SK-N-SH (cell line): Measurements from ENCODE around the gene ADAMTSL1. TPM values are rescaled to one million over a fixed set of nuclear protein-coding genes. Genes with fewer than 3 reads are reported as not detected.

ENCODE experiments used
- CTCF ChIA-PET: fragments of 300-600, 350-600 bp; formaldehyde crosslinking; extraction: SDS; loops from one replicate; lab custom pipeline; 2021; lab: Yijun Ruan, JAX
- POLR2A ChIA-PET: fragments of 350-600 bp; sonication (Branson Sonifier 250); formaldehyde crosslinking; extraction: SDS; loops from one replicate; lab custom pipeline; 2020; ENCODE audit warnings: antibody characterized with exemption, inconsistent platforms; lab: Yijun Ruan, JAX
- DNase-seq: peaks from one replicate; pipeline ENCODE4 v3.0.0; 2012
- H2AFZ ChIP-seq: fragments of 200-600 bp; sonication (generic); 2 replicates; pipeline ENCODE4 v1.8.1; 2016; ENCODE audit warnings: antibody characterized with exemption, mild to moderate bottlenecking, low read depth
- H3F3A ChIP-seq: fragments of 200-600 bp; sonication (generic); replicated peaks from 2 replicates; pipeline ENCODE3; 2016; ENCODE audit warnings: antibody characterized with exemption, mild to moderate bottlenecking; ENCODE audit not compliant: insufficient read depth
- H3K27ac ChIP-seq, 2 experiments: fragments of 200-500 bp in 1 of 2; fragments of 200-600 bp in 1 of 2; sonication (Bioruptor generic) in 1 of 2; sonication (generic), shearing (Covaris generic) in 1 of 2; 2 replicates each; pipeline versions ENCODE4 v1.5.1 to v1.6.1; 2014 to 2016; ENCODE audit warnings: low read depth in 2 of 2, inconsistent platforms in 1 of 2, low read length in 1 of 2, mild to moderate bottlenecking in 1 of 2, mixed read lengths in 1 of 2
- H3K27me3 ChIP-seq: fragments of 200-600 bp; sonication (generic), shearing (Covaris generic); 2 replicates; pipeline ENCODE4 v1.6.1; 2016; ENCODE audit warnings: mixed run types; ENCODE audit not compliant: insufficient read depth
- H3K36me3 ChIP-seq, 2 experiments: fragments of 200-500 bp in 1 of 2; fragments of 200-600 bp in 1 of 2; sonication (Bioruptor generic) in 1 of 2; sonication (generic) in 1 of 2; replicated peaks in 1 of 2; 2 replicates each; pipeline versions ENCODE3 to v1.5.1; 2014 to 2016; ENCODE audit warnings: low read length in 1 of 2, mild to moderate bottlenecking in 1 of 2; ENCODE audit not compliant: insufficient read depth in 2 of 2, control insufficient read depth in 1 of 2
- H3K4me1 ChIP-seq, 2 experiments: fragments of 200-500 bp in 1 of 2; fragments of 200-600 bp in 1 of 2; sonication (Bioruptor generic) in 1 of 2; sonication (generic), shearing (Covaris generic) in 1 of 2; 2 replicates each; pipeline versions ENCODE4 v1.5.1 to v1.6.1; 2014 to 2016; ENCODE audit warnings: low read depth in 1 of 2, low read length in 1 of 2, mixed run types in 1 of 2; ENCODE audit not compliant: insufficient read depth in 2 of 2, control insufficient read depth in 1 of 2
- H3K4me2 ChIP-seq: fragments of 200-600 bp; sonication (generic), shearing (Covaris generic); 2 replicates; pipeline ENCODE4 v1.6.1; 2017; ENCODE audit warnings: mixed run types
- H3K4me3 ChIP-seq, 2 experiments: fragments of 200-500 bp in 1 of 2; fragments of 200-600 bp in 1 of 2; sonication (Bioruptor generic) in 1 of 2; sonication (generic), shearing (Covaris generic) in 1 of 2; 2 replicates each; pipeline versions ENCODE4 v1.5.1 to v1.8.1; 2014 to 2016; ENCODE audit warnings: low read depth in 2 of 2, inconsistent platforms in 1 of 2, low read length in 1 of 2, mild to moderate bottlenecking in 1 of 2, mixed read lengths in 1 of 2, moderate library complexity in 1 of 2
- H3K79me2 ChIP-seq: fragments of 200-600 bp; sonication (generic); 2 replicates; pipeline ENCODE4 v1.8.1; 2017; ENCODE audit warnings: mild to moderate bottlenecking; ENCODE audit not compliant: insufficient read depth
- H3K9ac ChIP-seq: fragments of 200-600 bp; sonication (generic); 2 replicates; pipeline ENCODE4 v1.6.1; 2017; ENCODE audit warnings: mixed run types
- H3K9me2 ChIP-seq: fragments of 200-600 bp; sonication (generic); 2 replicates; pipeline ENCODE4 v1.6.1; 2017; ENCODE audit warnings: mixed run types
- H3K9me3 ChIP-seq: fragments of 200-600 bp; sonication (generic); 2 replicates; pipeline ENCODE4 v1.6.1; 2017; ENCODE audit warnings: mixed run types, mild to moderate bottlenecking, moderate library complexity
- H4K20me1 ChIP-seq: fragments of 200-600 bp; sonication (generic); 2 replicates; pipeline ENCODE4 v1.6.1; 2017; ENCODE audit warnings: mild to moderate bottlenecking, mixed run types; ENCODE audit not compliant: insufficient read depth
- CHD2 ChIP-seq: fragments of 150-350 bp; IDR thresholded peaks from 2 replicates; pipeline ENCODE4 v1.6.1; 2018; ENCODE audit warnings: low read length; ENCODE audit not compliant: partially characterized antibody
- EP300 ChIP-seq, 2 experiments: IDR thresholded peaks; 2 replicates each; pipeline versions ENCODE4 v1.4.0 to v1.6.1; 2012; ENCODE audit warnings: borderline replicate concordance in 1 of 2, low read depth in 1 of 2, low read length in 1 of 2
- FOSL2 ChIP-seq: IDR thresholded peaks from 2 replicates; pipeline ENCODE4 v1.4.0; 2012; ENCODE audit warnings: low read depth, mild to moderate bottlenecking, moderate library complexity, borderline replicate concordance
- FOXJ3 ChIP-seq: sonication (generic); formaldehyde crosslinking; IDR thresholded peaks from 2 replicates; pipeline ENCODE4 v1.5.1; 2020; ENCODE audit warnings: mild to moderate bottlenecking, missing genetic modification reagents
- GABPA ChIP-seq: IDR thresholded peaks from 2 replicates; pipeline ENCODE4 v1.4.0; 2012; ENCODE audit warnings: low read depth, mild to moderate bottlenecking
- GATA2 ChIP-seq: sonication (generic); formaldehyde crosslinking; IDR thresholded peaks from 2 replicates; pipeline ENCODE4 v1.5.0; 2020; ENCODE audit warnings: mild to moderate bottlenecking, missing genetic modification reagents
- JUND ChIP-seq: IDR thresholded peaks from 2 replicates; pipeline ENCODE4 v1.4.0; 2012
- MAX ChIP-seq: IDR thresholded peaks from 2 replicates; pipeline ENCODE4 v1.4.0; 2012; ENCODE audit warnings: low read depth
- MEF2A ChIP-seq: IDR thresholded peaks from 2 replicates; pipeline ENCODE4 v1.4.0; 2012; ENCODE audit warnings: low read depth, borderline replicate concordance
- NRF1 ChIP-seq: IDR thresholded peaks from 2 replicates; pipeline ENCODE4 v1.6.1; 2012; ENCODE audit warnings: low read depth, mild to moderate bottlenecking, low read length
- RCOR1 ChIP-seq: fragments of 150-350 bp; IDR thresholded peaks from 2 replicates; pipeline ENCODE4 v1.6.1; 2017; ENCODE audit warnings: antibody characterized with exemption, low read length
- REST ChIP-seq: IDR thresholded peaks from 2 replicates; pipeline ENCODE4 v1.6.1; 2012; ENCODE audit warnings: mild to moderate bottlenecking, low read depth, low read length, moderate library complexity
- SIN3A ChIP-seq: IDR thresholded peaks from 2 replicates; pipeline ENCODE4 v1.6.1; 2012; ENCODE audit warnings: low read depth, mild to moderate bottlenecking, low read length, moderate library complexity, borderline replicate concordance
- SMC3 ChIP-seq: IDR thresholded peaks from 2 replicates; pipeline ENCODE4 v1.6.1; 2012; ENCODE audit warnings: low read depth, low read length, improper control_type of control experiment
- WGBS: methylation state at CpG from one replicate; pipeline ENCODE4 v1.1.6; 2017; ENCODE audit warnings: low lambda C conversion rate; 5-methylcytosine and 5-hydroxymethylcytosine counted together
- polyA plus RNA-seq, 3 experiments: library from polyadenylated mRNA; depleted of rRNA; stranded (reverse); fragments of >200 nt; gene quantifications; 2 replicates each; pipeline ENCODE4 v1.2.3, GENCODE V29; 2012
- TF ChIP-seq, protein P1 (sequence below): fragments of 200-600 bp; sonication (generic); IDR thresholded peaks from 2 replicates; pipeline ENCODE4 v1.6.1; 2017; ENCODE audit warnings: antibody characterized with exemption, mild to moderate bottlenecking, moderate library complexity
- TF ChIP-seq, protein P2 (sequence below): fragments of 150-350 bp; IDR thresholded peaks from 2 replicates; pipeline ENCODE4 v1.6.1; 2016; ENCODE audit warnings: mild to moderate bottlenecking, low read depth, low read length

The ADAMTSL1 gene
- polyA plus RNA-seq, 1 of the 3 experiments (the other 2 are of a cell fraction), result 114 TPM

GRCh38 chr9:18741945-18742344 lies 268.0 kb downstream of the ADAMTSL1 start:
- H3K79me2 ChIP-seq, result no peaks in the 10 kb centered on the region
- H3K36me3 ChIP-seq, result peaks cover 0 to 40% of the 10 kb centered on the region in 2 experiments
- no peaks in the 10 kb centered on the region for H3K9me2 ChIP-seq
- CTCF ChIA-PET, result no interaction called here
- H3K4me3 ChIP-seq, result no peak overlapping the region
- no peaks in the 10 kb centered on the region for H3K9me3 ChIP-seq
- 95% methylated on average over 1 of the region's 1 CpG for WGBS
- H4K20me1 ChIP-seq, result no peaks in the 10 kb centered on the region
- H3K4me1 ChIP-seq, result no peaks in the 10 kb centered on the region
- no peaks in the 10 kb centered on the region for H3F3A ChIP-seq
- no peak overlapping the region for H3K4me2 ChIP-seq
- H3K9ac ChIP-seq, result no peak overlapping the region
- no peaks in the 10 kb centered on the region for H3K27me3 ChIP-seq
- no peak overlapping the region for H3K27ac ChIP-seq
- POLR2A ChIA-PET, result no interaction called here
- no peak overlapping the region for H2AFZ ChIP-seq
- no peak for DNase-seq
- TF ChIP-seq GABPA (no peak), SMC3 (no peak), SIN3A (no peak)

DNA sequence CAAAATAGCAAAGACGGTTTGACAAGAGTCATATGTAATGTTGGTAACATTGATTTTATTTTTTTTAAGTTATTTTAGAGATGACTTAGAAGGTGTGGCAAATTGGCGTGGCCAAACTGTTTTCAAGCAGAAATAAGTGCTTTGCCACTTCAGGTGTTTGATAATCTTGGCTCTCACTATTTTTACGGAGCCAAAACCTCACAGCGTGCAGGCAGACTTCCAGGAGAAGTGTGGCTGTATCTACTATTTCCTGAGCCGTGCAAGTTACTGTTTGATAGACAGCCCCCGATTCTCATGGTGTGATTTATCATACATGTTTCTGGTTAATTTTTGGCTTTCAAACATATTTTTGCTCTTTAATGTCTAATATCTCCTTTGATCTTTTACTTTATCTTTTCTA lies 269.5 kb downstream of the ADAMTSL1 start:
- TF ChIP-seq, protein P1, sequence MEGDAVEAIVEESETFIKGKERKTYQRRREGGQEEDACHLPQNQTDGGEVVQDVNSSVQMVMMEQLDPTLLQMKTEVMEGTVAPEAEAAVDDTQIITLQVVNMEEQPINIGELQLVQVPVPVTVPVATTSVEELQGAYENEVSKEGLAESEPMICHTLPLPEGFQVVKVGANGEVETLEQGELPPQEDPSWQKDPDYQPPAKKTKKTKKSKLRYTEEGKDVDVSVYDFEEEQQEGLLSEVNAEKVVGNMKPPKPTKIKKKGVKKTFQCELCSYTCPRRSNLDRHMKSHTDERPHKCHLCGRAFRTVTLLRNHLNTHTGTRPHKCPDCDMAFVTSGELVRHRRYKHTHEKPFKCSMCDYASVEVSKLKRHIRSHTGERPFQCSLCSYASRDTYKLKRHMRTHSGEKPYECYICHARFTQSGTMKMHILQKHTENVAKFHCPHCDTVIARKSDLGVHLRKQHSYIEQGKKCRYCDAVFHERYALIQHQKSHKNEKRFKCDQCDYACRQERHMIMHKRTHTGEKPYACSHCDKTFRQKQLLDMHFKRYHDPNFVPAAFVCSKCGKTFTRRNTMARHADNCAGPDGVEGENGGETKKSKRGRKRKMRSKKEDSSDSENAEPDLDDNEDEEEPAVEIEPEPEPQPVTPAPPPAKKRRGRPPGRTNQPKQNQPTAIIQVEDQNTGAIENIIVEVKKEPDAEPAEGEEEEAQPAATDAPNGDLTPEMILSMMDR, result no peak
- TF ChIP-seq FOSL2, result no peak
- no peak for TF ChIP-seq GATA2 (CRISPR knock-in tag)
- no peak for TF ChIP-seq JUND
- no peak for TF ChIP-seq SIN3A
- no peak for TF ChIP-seq EP300 (IDR thresholded peaks at IDR 0.05; ENCODE audit: borderline replicate concordance in 1 of 2, low read depth in 1 of 2, low read length in 1 of 2)
- no peak for TF ChIP-seq MAX
- no peak for TF ChIP-seq FOXJ3
- Histone ChIP-seq H3K9ac (no peak overlapping the region), H3K27me3 (no peaks in the 10 kb centered on the region), H3K9me2 (no peaks in the 10 kb centered on the region), H3F3A (no peaks in the 10 kb centered on the region), H3K9me3 (no peaks in the 10 kb centered on the region), H3K4me3 (no peak overlapping the region), H3K36me3 (peaks cover 0 to 31% of the 10 kb centered on the region in 2 experiments), H3K4me1 (no peaks in the 10 kb centered on the region; a peak in 1 of 4 replicates), H4K20me1 (no peaks in the 10 kb centered on the region), H3K4me2 (no peak overlapping the region), H3K79me2 (no peaks in the 10 kb centered on the region), H2AFZ (no peak overlapping the region), H3K27ac (no peak overlapping the region)
- no peak for DNase-seq
- WGBS, result 73% methylated on average over 6 of the region's 6 CpGs
- CTCF ChIA-PET, result no interaction called here
- POLR2A ChIA-PET, result no interaction called here

DNA sequence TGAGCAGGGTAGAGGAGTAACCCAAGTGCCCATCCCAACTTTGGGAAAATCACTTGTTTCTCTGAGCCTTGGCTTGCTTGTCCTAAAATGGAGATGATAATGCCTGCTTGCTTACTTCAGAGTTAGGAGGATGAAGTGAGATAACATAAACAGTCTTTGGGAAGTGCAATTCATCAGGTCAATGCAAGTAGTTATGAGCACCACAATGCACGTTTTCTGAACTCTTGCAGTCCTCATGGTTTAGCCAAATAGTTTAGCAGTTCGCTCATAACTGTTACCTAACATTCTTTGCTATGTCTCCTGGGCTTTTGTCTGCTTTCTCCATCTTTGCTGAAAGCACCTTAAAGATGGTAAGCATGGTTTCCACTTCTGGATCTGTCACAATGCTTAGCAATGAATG lies 270.0 kb downstream of the ADAMTSL1 start:
- H3K4me2 ChIP-seq, result no peak overlapping the region
- no peak for TF ChIP-seq MEF2A
- no peak for TF ChIP-seq NRF1
- TF ChIP-seq SIN3A, result no peak
- TF ChIP-seq RCOR1, result no peak
- TF ChIP-seq, protein P2, sequence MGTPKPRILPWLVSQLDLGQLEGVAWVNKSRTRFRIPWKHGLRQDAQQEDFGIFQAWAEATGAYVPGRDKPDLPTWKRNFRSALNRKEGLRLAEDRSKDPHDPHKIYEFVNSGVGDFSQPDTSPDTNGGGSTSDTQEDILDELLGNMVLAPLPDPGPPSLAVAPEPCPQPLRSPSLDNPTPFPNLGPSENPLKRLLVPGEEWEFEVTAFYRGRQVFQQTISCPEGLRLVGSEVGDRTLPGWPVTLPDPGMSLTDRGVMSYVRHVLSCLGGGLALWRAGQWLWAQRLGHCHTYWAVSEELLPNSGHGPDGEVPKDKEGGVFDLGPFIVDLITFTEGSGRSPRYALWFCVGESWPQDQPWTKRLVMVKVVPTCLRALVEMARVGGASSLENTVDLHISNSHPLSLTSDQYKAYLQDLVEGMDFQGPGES, result no peak
- TF ChIP-seq FOSL2, result no peak
- TF ChIP-seq CHD2, result no peak
- TF ChIP-seq REST, result no peak

More for the DNA sequence above, 270.0 kb downstream of the ADAMTSL1 start:
- no peak overlapping the region for H3K9ac ChIP-seq
- no peaks in the 10 kb centered on the region for H3K9me3 ChIP-seq
- no peak for DNase-seq
- H3K79me2 ChIP-seq, result no peaks in the 10 kb centered on the region
- no peaks in the 10 kb centered on the region for H3F3A ChIP-seq
- peaks cover 0 to 28% of the 10 kb centered on the region in 2 experiments for H3K36me3 ChIP-seq
- H2AFZ ChIP-seq, result no peak overlapping the region
- WGBS, result 65% methylated on average over 2 of the region's 2 CpGs
- H3K4me3 ChIP-seq, result no peak overlapping the region
- ChIA-PET POLR2A (no interaction called here), CTCF (no interaction called here)
- H3K9me2 ChIP-seq, result no peaks in the 10 kb centered on the region
- H3K27me3 ChIP-seq, result no peaks in the 10 kb centered on the region
- no peak overlapping the region for H3K27ac ChIP-seq
- no peaks in the 10 kb centered on the region; a peak in 1 of 4 replicates for H3K4me1 ChIP-seq
- H4K20me1 ChIP-seq, result no peaks in the 10 kb centered on the region
